ENCODE measurements around the gene ZNF740. TPM values are rescaled to one million over a fixed set of nuclear protein-coding genes. Genes with fewer than 3 reads are reported as not detected.

The ZNF740 gene
- total and polyA plus RNA-seq, 2 of the 8 experiments (the other 6 are each of a cell fraction or from before 2014, with no cell fraction given) = 8.2 to 40.0 TPM

GRCh38 chr12:53221203-53222080 is 40.9 kb downstream of the ZNF740 start:
- FAIRE-seq (no peak), DNase-seq (ENCODE audit: low read depth in 1 of 2, low spot score in 2 of 2) (peak in 1 of 2 experiments; percentile 90)
- Histone ChIP-seq H4K8ac (ENCODE audit: extremely low read depth, insufficient read depth, low read length) (peak overlapping the region; percentile 41; the same call in 1 of the 2 replicates), H3K9me3 (ENCODE audit: insufficient read depth in 2 of 2, low read depth in 1 of 2, low read length in 1 of 2) (no peaks in the 10 kb centered on the region), H3K23me2 (ENCODE audit: low read depth, low read length) (peaks cover 31% of the 10 kb centered on the region), H3K18ac (ENCODE audit: extremely low read depth, low read length) (peak overlapping the region; percentile 86), H3K79me1 (ENCODE audit: low read depth, low read length) (peaks cover 6% of the 10 kb centered on the region), H3K56ac (replicated peaks; ENCODE audit: insufficient read length, low read depth, low read length) (peak overlapping the region; percentile 77), H3K79me2 (ENCODE audit: control insufficient read depth in 1 of 2, insufficient read depth in 2 of 2, low read length in 2 of 2) (peaks cover 5 to 24% of the 10 kb centered on the region in 2 experiments), H2AK5ac (ENCODE audit: low read depth, low read length) (peak overlapping the region; percentile 78; the same call in 1 of the 2 replicates), H3K4me3 (ENCODE audit: extremely low read depth in 1 of 4, insufficient read depth in 2 of 4, low read depth in 3 of 4, low read length in 4 of 4) (peak overlapping the region; percentile 73 to 97 (median 82)), H3K9ac (replicated peaks in 1 of 4; ENCODE audit: extremely low read depth in 1 of 4, low read depth in 3 of 4, low read length in 3 of 4) (peak overlapping the region in 3 of 4 experiments; percentile 54 to 62 (median 61); a peak in 3 of 7 replicates), H2BK15ac (ENCODE audit: low read length) (0 out of 2 replicates have a peak overlapping the region, but pooled peaks have one; percentile 65), H3K14ac (ENCODE audit: insufficient read length) (peak overlapping the region; percentile 5), H3K4me1 (replicated peaks in 1 of 4; ENCODE audit: control insufficient read depth in 3 of 4, insufficient read depth in 4 of 4, low read length in 3 of 4) (peaks cover 35 to 66% (median 50%) of the 10 kb centered on the region in 4 experiments), H3K36me3 (ENCODE audit: control insufficient read depth in 2 of 4, insufficient read depth in 4 of 4, low read length in 3 of 4) (no peaks in the 10 kb centered on the region; a peak in 1 of 8 replicates), H2BK5ac (ENCODE audit: low read depth, low read length) (peak overlapping the region; percentile 95; the same call in 1 of the 2 replicates), H3K4ac (replicated peaks; ENCODE audit: insufficient read length, low read depth, low read length) (peak overlapping the region; percentile 1), H2BK20ac (ENCODE audit: low read length) (no peak overlapping the region), H4K91ac (replicated peaks; ENCODE audit: insufficient read length, low read length) (peak overlapping the region; percentile 93), H3K4me2 (ENCODE audit: insufficient read depth in 1 of 2, low read depth in 2 of 2, low read length in 2 of 2) (peak overlapping the region; percentile 99 to 100), H3K27ac (ENCODE audit: low read depth, low read length) (peak overlapping the region; percentile 66), H3K27me3 (replicated peaks in 1 of 4; ENCODE audit: control insufficient read depth in 3 of 4, extremely low read depth in 1 of 4, insufficient read depth in 3 of 4, low read length in 3 of 4) (peaks cover 0 to 3% (median 0%) of the 10 kb centered on the region in 4 experiments; a peak in 1 of 7 replicates), H2AFZ (ENCODE audit: low read length) (no peak overlapping the region; the same call in 1 of the 2 replicates), H4K20me1 (replicated peaks in 1 of 2; ENCODE audit: control insufficient read depth in 1 of 2, insufficient read depth in 2 of 2, low read length in 2 of 2) (peaks cover 0 to 3% of the 10 kb centered on the region in 2 experiments), H2BK120ac (replicated peaks; ENCODE audit: low read depth, low read length) (no peak overlapping the region), H3K23ac (ENCODE audit: insufficient read length) (no peak overlapping the region), H4K5ac (ENCODE audit: insufficient read length, low read depth, low read length) (peak overlapping the region; percentile 30), H2BK12ac (ENCODE audit: low read depth, low read length) (peak overlapping the region; percentile 60; the same call in 1 of the 2 replicates)
- ChIA-PET CTCF (ENCODE audit: partially characterized antibody) (interaction anchor here (1.2 to 22.3 kb wide), 5 partner anchors 11 to 67 kb away, joined by 4 to 654 read pairs (median 21); partner anchors contain the start of genes ESPL1 and RARG), POLR2A (ENCODE audit: partially characterized antibody) (interaction anchor here (0.6 to 13.6 kb wide), 10 partner anchors 8 to 142 kb away, joined by 3 to 151 read pairs (median 4); partner anchors contain the start of genes ESPL1, RARG and SOAT2)
- 3% methylated on average over 42 of the region's 72 CpGs; no CpG with 5 or more reads in 1 of the 2 experiments for WGBS, 2 experiments (ENCODE audit: extremely low coverage in 1 of 2, insufficient coverage in 1 of 2, insufficient read length in 1 of 2, insufficient replicate concordance in 2 of 2, low coverage in 1 of 2, low lambda C conversion rate in 2 of 2, missing lambda C conversion rate in 1 of 2)
- TF ChIP-seq RNF2 (IDR thresholded peaks at IDR 0.05; ENCODE audit: borderline replicate concordance, low read depth, low read length, missing control alignments, poor library complexity, severe bottlenecking) (no peak), BCL11A (IDR thresholded peaks at IDR 0.05; ENCODE audit: low read depth in 2 of 2, low read length in 2 of 2) (no peak), RBBP5 (IDR thresholded peaks at IDR 0.05; ENCODE audit: borderline replicate concordance, low read depth, low read length) (peak; percentile 21; the same call in 1 of the 2 replicates), TAF1 (IDR thresholded peaks at IDR 0.05; ENCODE audit: low read depth, low read length) (peak; percentile 39; the same call in 1 of the 2 replicates), EGR1 (IDR thresholded peaks at IDR 0.05; ENCODE audit: borderline replicate concordance, low read depth, low read length) (peak; percentile 37; the same call in 1 of the 2 replicates), SAP30 (IDR thresholded peaks at IDR 0.05; ENCODE audit: insufficient read depth, insufficient replicate concordance, low read length) (peak; percentile 30), TAF7 (optimal IDR thresholded peaks at IDR 0.05; ENCODE audit: borderline replicate concordance, low read depth, low read length) (peak; percentile 37)
